Lung (tissue), 13 donors: ENCODE measurements around the gene DPP8. TPM values are rescaled to one million over a fixed set of nuclear protein-coding genes. Genes with fewer than 3 reads are reported as not detected.

Source experiments
- ATAC-seq: fragments of 200-7000 bp; cut with Tn5 transposase; one replicate; pipeline ENCODE4 v1.9.1; 2020; ENCODE audit warnings: moderate number of reproducible peaks; ENCODE audit not compliant: insufficient read depth, low FRiP score
- DNase-seq, 3 donors: peaks; one replicate each; pipeline ENCODE4 v3.0.0-alpha.2; 2013 to 2017
- H3K27ac ChIP-seq, 2 donors: one replicate each; pipeline ENCODE4 v1.5.1; 2013; ENCODE audit warnings: mild to moderate bottlenecking in 2 of 2, moderate library complexity in 2 of 2, control low read depth in 1 of 2, inconsistent platforms in 1 of 2, low read depth in 1 of 2, low read length in 1 of 2
- H3K27me3 ChIP-seq, 3 donors: one replicate each; pipeline ENCODE4 v1.5.1; 2013; ENCODE audit warnings: low read length in 2 of 3; ENCODE audit not compliant: control insufficient read depth in 3 of 3, insufficient read depth in 3 of 3
- H3K36me3 ChIP-seq, 4 donors: one replicate each; pipeline ENCODE4 v1.5.1; 2013; ENCODE audit warnings: low read length in 4 of 4, mild to moderate bottlenecking in 1 of 4, moderate library complexity in 1 of 4; ENCODE audit not compliant: control insufficient read depth in 4 of 4, insufficient read depth in 4 of 4
- H3K4me1 ChIP-seq, 5 donors: one replicate each; pipeline ENCODE4 v1.5.1; 2013; ENCODE audit warnings: low read length in 5 of 5, mild to moderate bottlenecking in 2 of 5, moderate library complexity in 1 of 5; ENCODE audit not compliant: control insufficient read depth in 5 of 5, insufficient read depth in 5 of 5
- H3K4me3 ChIP-seq: one replicate; pipeline ENCODE4 v1.5.1; 2013; ENCODE audit warnings: mild to moderate bottlenecking, control low read depth, moderate library complexity
- H3K9ac ChIP-seq, 2 donors: one replicate each; pipeline ENCODE4 v1.5.1; 2013; ENCODE audit warnings: low read length in 2 of 2, control low read depth in 1 of 2; ENCODE audit not compliant: insufficient read depth in 1 of 2
- H3K9me3 ChIP-seq, 4 donors: one replicate each; pipeline ENCODE4 v1.5.1; 2013; ENCODE audit warnings: low read length in 3 of 4, mild to moderate bottlenecking in 1 of 4, moderate library complexity in 1 of 4; ENCODE audit not compliant: control insufficient read depth in 4 of 4, insufficient read depth in 3 of 4
- CTCF ChIP-seq: IDR thresholded peaks from 2 replicates; pipeline ENCODE4 v1.5.1; 2012; ENCODE audit warnings: mild to moderate bottlenecking; ENCODE audit errors: control extremely low read depth, extremely low read depth
- WGBS, 2 donors: extraction: QIAGEN DNeasy Blood & Tissue Kit; methylation state at CpG; one replicate each; pipeline ENCODE4 v1.1.7; 2013; 5-methylcytosine and 5-hydroxymethylcytosine counted together
- polyA plus RNA-seq, 2 donors: library from polyadenylated mRNA; stranded (reverse); fragments of 200-250 nt; gene quantifications; one replicate each; pipeline ENCODE4 v1.2.1, GENCODE V29; 2013
- small RNA-seq: library from RNA; depleted of rRNA; stranded (forward); fragments of <200 nt; gene quantifications from one replicate; pipeline ENCODE3, GENCODE V24; 2014; ENCODE audit warnings: low replicate concordance
- total RNA-seq, 2 donors: library from RNA; depleted of rRNA in 1 of 2; stranded (reverse); fragments of >200 nt in 1 of 2; gene quantifications; one replicate each; pipeline ENCODE4 v1.2.1, GENCODE V29; 2014 to 2021
- donor health status: control.
- donor health status: control.
- donor health status: Bipolar disorder and iron deficiency.
- donor health status: healthy.
- donor health status: DM: yes; HTN: yes; CAD: no.

DPP8 gene
- total and polyA plus RNA-seq, 4 donors, result 7.6 to 51.4 (median 24.6) TPM

- Histone ChIP-seq H3K9ac (no peak overlapping the region), H3K4me1 (peaks cover 0 to 5% (median 0%) of the 10 kb centered on the region in 5 donors), H3K27ac (no peak overlapping the region), H3K9me3 (peaks cover 0 to 6% (median 0%) of the 10 kb centered on the region in 4 donors), H3K36me3 (peaks cover 0 to 51% (median 8%) of the 10 kb centered on the region in 4 donors), H3K4me3 (no peak overlapping the region), H3K27me3 (peaks cover 6 to 17% (median 7%) of the 10 kb centered on the region in 3 donors)
- ATAC-seq, result no peak
- 87 to 88% methylated on average over 11 of the region's 11 CpGs for WGBS, 2 donors
- DNase-seq, result no peak
- TF ChIP-seq CTCF, result no peak
Observed at GRCh38 chr15:65394280-65394789, 123.2 kb downstream of the DPP8 start.

- 88 to 90% methylated on average over 8 of the region's 8 CpGs for WGBS, 2 donors
Observed at GRCh38 chr15:65393557-65393956, 123.9 kb downstream of the DPP8 start.

GRCh38 chr15:65393091-65393490, 124.4 kb downstream of the DPP8 start:
- H3K9ac ChIP-seq, result no peak overlapping the region
- H3K36me3 ChIP-seq, result peaks cover 0 to 56% (median 8%) of the 10 kb centered on the region in 4 donors
- no peak for DNase-seq
- H3K27me3 ChIP-seq, result peaks cover 6 to 17% (median 7%) of the 10 kb centered on the region in 3 donors
- no peak overlapping the region for H3K27ac ChIP-seq
- no peak overlapping the region for H3K4me3 ChIP-seq
- ATAC-seq, result no peak
- no peak for TF ChIP-seq CTCF
- 86 to 96% methylated on average over 13 of the region's 13 CpGs for WGBS, 2 donors
- H3K9me3 ChIP-seq, result peaks cover 0 to 6% (median 0%) of the 10 kb centered on the region in 4 donors
- peaks cover 0 to 5% (median 0%) of the 10 kb centered on the region in 5 donors for H3K4me1 ChIP-seq

More at GRCh38 chr15:65393557-65393956, 123.9 kb downstream of the DPP8 start:
- Histone ChIP-seq H3K36me3 (peaks cover 0 to 56% (median 8%) of the 10 kb centered on the region in 4 donors), H3K4me3 (no peak overlapping the region), H3K9me3 (peaks cover 0 to 6% (median 0%) of the 10 kb centered on the region in 4 donors), H3K27ac (no peak overlapping the region), H3K9ac (no peak overlapping the region), H3K4me1 (peaks cover 0 to 5% (median 0%) of the 10 kb centered on the region in 5 donors), H3K27me3 (peaks cover 6 to 17% (median 7%) of the 10 kb centered on the region in 3 donors)
- no peak for ATAC-seq
- TF ChIP-seq CTCF, result no peak
- DNase-seq, result no peak

Small RNA genes lying within 50 kb of the gene (small RNA-seq; reads per million reads assigned to genes)
- gene AC105129.1, result not detected
- gene RF00019, result not detected
- gene RNU6-19P, result not detected

Other genes starting within 250 kb of the DPP8 start
- 1 to 10 TPM; 7.4 to 7.7 TPM for gene PARP16, start 230.8 kb downstream of the DPP8 start, total RNA-seq
- gene PARP16, start 230.8 kb downstream of the DPP8 start, polyA plus RNA-seq, result 1 to 10 TPM; 4.6 to 5.2 TPM
- gene RNU5A-1, start 221.6 kb downstream of the DPP8 start, total RNA-seq, result not detected
- gene RNU5A-1, start 221.6 kb downstream of the DPP8 start, polyA plus RNA-seq, result not detected
- gene RNU5B-1, start 213.0 kb downstream of the DPP8 start, total RNA-seq, result 10 to 100 TPM in 1 of 2 donors, not detected in 1; 10.9 TPM
- gene RNU5B-1, start 213.0 kb downstream of the DPP8 start, polyA plus RNA-seq, result not detected
- 1 to 10 TPM in 1 of 2 donors, under 1 TPM in 1; 0.09 to 1.3 TPM for gene IGDCC3, start 139.7 kb downstream of the DPP8 start, total RNA-seq
- not detected for gene IGDCC3, start 139.7 kb downstream of the DPP8 start, polyA plus RNA-seq
- 10 to 100 TPM in 1 of 2 donors, 1 to 10 TPM in 1; 1.3 to 20.5 TPM for gene IGDCC4, start 94.7 kb downstream of the DPP8 start, total RNA-seq
- under 1 TPM; 0.15 to 0.31 TPM for gene IGDCC4, start 94.7 kb downstream of the DPP8 start, polyA plus RNA-seq
- gene HACD3, start 12.8 kb upstream of the DPP8 start, total RNA-seq, result 10 to 100 TPM; 36.2 to 77.9 TPM
- gene HACD3, start 12.8 kb upstream of the DPP8 start, polyA plus RNA-seq, result 10 to 100 TPM; 14.0 to 25.9 TPM
- gene INTS14, start 93.4 kb upstream of the DPP8 start, total RNA-seq, result 10 to 100 TPM; 32.7 to 38.2 TPM
- 10 to 100 TPM; 14.8 to 25.0 TPM for gene INTS14, start 93.4 kb upstream of the DPP8 start, polyA plus RNA-seq
- 10 to 100 TPM; 11.1 to 12.6 TPM for gene SLC24A1, start 104.2 kb upstream of the DPP8 start, total RNA-seq
- gene SLC24A1, start 104.2 kb upstream of the DPP8 start, polyA plus RNA-seq, result 1 to 10 TPM; 4.0 to 4.4 TPM